ENCODE measurements around the gene BHLHA15.
A peak's percentile ranks its signal among the peaks of the same experiment; 100 is the strongest.

BHLHA15 gene

GRCh38 chr7:98211221-98211675 is at the start of gene BHLHA15:
Gene BHLHA15, plus strand, starts transcription at chr7:98211439. Its CDS starts 871 bp downstream, at chr7:98212310.
- DNase-seq (ENCODE audit: low spot score), result no peak

- no peak for DNase-seq (ENCODE audit: low spot score)
These were observed 48.5 kb upstream of the BHLHA15 start for GRCh38 chr7:98162758-98163157.

DNA sequence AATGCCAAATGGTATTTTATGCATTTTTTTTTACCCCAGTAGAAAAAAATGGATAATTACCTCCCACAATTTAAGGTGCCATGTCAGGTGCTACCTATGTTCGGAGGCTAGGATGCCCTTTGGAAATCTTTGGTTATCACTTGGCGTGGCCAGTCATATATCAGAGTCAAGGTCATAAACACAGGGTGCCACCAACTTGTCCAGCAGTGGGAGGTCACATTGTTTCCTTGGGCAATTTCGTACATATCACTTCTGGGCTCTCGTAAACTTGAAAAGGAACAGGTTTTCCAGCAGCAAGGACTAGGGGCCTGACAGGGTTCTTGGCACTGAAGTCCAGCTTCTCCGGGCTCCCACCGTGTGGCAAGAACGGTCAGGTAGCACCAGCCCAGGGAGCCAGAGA is 48.0 kb upstream of the BHLHA15 start:
- no peak for DNase-seq (ENCODE audit: low spot score)

DNA sequence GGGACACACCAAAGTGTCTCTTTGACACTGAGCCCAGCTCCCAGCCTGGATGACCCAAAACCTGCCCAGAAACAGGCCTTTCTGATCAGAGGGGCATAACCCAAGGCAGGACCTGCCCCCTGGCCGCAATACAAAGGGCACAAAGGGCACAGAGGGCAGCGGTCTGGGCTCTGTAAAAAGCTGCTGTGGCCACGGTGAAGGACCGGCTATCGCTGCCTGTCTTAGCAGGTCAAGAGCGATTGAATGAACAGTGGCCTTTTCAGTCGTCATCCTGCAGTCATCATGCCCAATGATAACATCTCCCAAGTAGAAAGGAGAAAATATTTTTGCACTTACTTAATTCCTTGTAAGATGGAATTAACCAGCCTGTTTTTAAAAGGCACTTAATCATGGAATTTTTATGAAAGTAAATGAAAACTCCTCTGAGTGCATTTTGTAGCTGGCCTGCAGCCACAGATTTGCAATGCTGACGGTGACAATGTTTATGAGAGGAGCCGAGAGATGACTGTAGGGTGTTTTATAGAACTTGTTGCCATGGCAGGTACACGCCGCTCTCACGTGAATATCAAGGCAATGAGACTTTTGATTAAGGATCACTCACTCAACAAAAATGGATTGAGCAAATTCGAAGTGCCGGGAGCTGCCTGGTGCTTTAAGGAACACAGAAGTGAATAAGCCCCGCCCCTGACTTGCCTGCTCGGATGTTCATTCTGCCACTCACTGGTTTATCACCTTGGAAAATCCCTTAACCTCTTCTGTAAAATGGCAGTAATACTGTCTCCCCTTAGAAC is 47.3 kb upstream of the BHLHA15 start:
- DNase-seq (ENCODE audit: low spot score), result peak; percentile 39

- no peak for DNase-seq (ENCODE audit: low spot score)
These were observed 45.2 kb upstream of the BHLHA15 start for GRCh38 chr7:98165827-98166667.

DNA sequence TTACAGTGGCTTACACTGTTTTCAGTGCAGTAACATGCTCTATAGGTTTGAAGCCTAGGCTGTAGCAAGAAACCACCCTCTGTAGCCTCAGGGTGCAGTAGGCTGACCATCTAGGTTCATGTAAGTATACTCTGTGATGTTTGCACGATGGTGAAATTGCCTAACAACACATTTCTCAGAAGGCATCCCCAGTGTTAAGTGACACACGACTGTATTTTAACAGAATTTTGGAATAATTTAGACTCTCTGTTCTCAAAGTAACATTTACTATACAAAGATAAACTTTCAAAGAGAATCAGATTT is 44.6 kb upstream of the BHLHA15 start:
- DNase-seq (ENCODE audit: low spot score), result no peak

DNA sequence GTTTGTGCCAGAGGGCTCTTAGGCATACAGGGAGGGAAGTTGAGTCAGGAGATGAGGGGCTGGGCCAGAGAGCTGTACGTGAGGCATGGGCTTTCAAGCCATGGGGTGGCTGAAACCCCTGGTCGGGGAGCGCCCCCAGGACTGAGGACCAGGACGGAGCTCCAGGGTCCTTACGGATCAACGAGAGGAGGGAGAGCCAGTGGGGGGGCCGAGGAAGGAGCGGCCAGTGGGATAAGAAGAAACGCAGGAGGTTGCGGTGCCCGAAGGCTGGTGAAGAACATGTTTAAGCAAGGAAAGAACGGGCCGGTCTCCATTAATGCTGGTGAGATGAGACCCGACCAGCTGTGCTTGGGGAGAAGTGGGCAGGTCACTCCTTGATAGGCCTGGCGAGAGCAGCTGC is 43.6 kb upstream of the BHLHA15 start:
- DNase-seq (ENCODE audit: low spot score), result no peak

- peak; percentile 59 for DNase-seq (ENCODE audit: low spot score)
These were observed 42.9 kb upstream of the BHLHA15 start for GRCh38 chr7:98168181-98168903.

DNA sequence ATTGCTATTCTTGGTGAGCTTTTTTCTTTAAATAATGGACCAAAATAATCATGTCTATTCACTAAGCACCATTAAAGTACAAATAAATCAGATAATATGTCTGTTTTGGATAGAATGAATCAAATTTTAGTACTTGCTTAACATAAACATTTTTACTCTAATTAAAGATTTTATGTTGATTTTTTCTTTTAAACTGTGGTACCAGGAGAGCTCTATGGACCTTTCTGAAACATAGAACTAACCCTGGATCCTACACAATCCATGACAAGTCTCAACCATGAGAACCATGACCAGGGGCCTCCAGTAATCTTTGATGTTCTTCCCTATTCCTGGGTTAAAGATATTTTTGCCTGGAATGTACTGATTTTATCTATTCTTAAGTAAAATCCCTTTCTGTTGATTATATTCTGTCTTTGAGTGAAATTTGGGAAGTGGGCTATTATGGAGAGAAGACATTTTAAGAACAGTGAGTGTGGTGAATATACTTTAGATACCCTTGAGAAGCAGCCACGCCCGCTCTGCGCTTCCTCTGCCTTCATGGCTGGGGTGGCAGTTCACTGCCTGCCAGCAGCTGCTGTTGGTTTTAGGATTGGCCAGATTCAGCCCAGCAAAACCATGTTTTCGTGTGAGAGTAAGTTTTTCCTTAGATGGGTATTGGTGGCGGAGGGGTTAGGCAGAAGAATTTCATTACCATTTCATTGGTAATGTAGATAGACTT is 42.2 kb upstream of the BHLHA15 start:
- no peak for DNase-seq (ENCODE audit: low spot score)

- no peak for DNase-seq (ENCODE audit: low spot score)
These were observed 40.3 kb upstream of the BHLHA15 start for GRCh38 chr7:98170966-98171365.

DNA sequence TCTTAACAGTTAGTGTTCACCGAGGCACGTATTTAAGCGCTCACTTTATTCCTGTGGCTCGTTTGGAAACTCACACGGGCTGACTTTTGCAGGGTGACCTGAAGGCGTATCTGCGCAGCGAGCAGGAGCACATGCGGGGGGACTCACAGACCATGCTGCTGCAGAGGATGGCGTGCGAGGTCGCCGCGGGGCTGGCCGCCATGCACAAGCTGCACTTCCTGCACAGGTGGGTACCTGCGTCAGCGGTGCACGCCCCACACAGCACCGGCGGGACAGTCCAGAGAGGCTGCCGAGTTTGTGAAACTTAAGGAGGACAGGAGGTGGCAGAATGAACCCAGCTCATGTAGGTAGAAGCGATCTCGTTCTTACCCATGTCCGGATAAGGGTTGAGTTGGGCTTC is 39.8 kb upstream of the BHLHA15 start:
- DNase-seq (ENCODE audit: low spot score), result no peak

GRCh38 chr7:98174334-98175259 is 36.6 kb upstream of the BHLHA15 start:
- no peak for DNase-seq (ENCODE audit: low spot score)

- DNase-seq (ENCODE audit: low spot score), result no peak
These were observed 35.8 kb upstream of the BHLHA15 start for GRCh38 chr7:98175260-98175940.

GRCh38 chr7:98177553-98177952 is 33.7 kb upstream of the BHLHA15 start:
- no peak for DNase-seq (ENCODE audit: low spot score)

DNA sequence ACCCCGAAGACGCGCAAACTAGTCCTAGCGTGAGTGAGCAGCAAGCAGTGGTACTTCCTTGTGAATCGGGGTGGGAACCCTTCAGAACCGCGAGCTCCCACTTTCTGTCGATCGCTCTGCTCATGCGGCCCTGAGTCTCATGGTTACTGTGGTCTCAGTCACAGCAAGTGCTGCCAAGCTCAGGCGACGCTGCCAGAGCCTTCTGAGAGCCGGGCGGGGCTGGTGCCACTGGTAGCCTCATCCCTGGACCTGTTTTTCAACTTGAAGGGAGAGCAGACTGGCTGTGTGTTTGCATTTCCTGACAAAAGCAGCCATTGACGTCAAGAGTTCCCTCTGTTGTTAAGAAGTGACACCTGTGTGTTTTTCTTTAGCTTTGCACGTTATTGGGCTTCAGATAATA is 32.9 kb upstream of the BHLHA15 start:
- DNase-seq (ENCODE audit: low spot score), result peak; percentile 47

DNA sequence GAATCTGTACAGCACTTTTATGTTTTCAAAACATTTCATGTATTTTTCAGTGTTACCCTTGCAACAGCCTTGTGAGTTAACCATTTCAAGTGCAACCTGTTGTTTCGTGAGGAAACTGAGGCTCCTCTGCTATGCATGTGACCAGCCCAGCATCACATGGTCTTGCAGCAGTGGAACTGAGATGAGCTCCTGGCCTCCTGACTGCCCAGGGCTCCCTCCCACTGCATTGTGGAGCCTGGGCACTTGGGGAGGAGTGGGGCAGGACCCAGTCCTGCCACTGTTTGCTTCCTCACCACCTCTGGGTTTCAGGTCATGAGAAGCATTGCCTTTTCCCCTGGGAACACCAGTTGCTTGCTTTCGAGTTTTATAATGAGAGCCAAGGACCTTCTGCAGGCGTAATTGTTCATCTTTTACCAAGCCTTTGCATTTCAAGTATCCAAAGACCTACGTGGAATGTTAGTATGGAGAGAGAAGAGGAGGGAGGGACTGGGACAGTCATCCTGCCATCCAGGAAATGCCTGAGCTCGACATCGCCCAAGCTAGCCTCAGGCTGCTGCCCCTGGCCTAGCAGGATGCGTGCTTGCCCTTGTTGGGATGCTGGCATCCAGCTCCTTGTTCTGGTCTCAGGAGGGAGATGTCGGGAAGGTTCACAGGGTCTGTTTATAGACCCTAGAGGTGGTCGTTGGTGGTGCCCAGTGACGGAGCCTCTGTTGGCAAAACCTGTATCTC is 32.3 kb upstream of the BHLHA15 start:
- DNase-seq (ENCODE audit: low spot score), result no peak

DNA sequence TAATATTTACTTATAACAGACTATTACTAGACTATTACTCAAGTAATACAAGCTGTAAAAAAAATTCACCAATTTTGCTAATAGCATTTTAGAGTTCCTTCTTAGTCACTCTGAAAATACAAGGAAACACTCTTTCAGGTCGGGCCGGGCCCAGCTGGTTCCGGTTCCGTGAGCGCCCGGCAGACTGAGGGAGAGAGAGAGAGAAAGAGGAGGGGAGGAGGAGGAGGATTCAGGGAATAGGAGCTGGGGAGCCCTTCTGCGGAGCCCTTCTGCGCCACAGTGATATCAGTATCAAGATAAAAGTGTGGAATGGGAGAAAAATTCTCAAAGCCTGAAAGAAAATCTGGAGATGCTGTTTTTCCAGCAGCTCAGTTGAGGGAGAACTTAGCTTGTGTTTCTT is 30.5 kb upstream of the BHLHA15 start:
- no peak for DNase-seq (ENCODE audit: low spot score)

DNA sequence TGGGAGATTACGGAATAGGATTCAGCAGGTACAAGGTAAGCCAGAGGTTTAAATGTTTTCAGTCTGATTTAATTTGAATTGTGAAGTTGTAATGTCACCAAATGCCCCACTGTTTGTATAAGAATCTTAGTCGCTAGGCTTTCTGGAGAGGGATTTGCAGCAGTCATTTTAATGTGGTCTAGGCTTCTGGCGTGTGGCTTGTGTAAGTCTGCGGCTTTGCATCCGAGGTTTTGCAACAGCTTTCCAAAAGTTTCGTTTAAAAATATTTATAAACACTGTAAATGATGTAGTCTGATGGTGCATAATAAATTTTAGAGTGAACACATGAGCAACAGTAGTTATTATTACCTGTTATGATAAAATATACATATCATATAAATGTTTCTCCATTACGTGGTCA is 26.1 kb upstream of the BHLHA15 start:
- DNase-seq (ENCODE audit: low spot score), result no peak

- no peak for DNase-seq (ENCODE audit: low spot score)
These were observed 24.6 kb upstream of the BHLHA15 start for GRCh38 chr7:98186452-98187137.
